Measurements from ENCODE around the gene CENPVL3. TPM values are rescaled to one million over a fixed set of nuclear protein-coding genes. Genes with fewer than 3 reads are reported as not detected.

Gene CENPVL3
- total RNA-seq, 2 experiments from 2014 or later: not detected

DNA sequence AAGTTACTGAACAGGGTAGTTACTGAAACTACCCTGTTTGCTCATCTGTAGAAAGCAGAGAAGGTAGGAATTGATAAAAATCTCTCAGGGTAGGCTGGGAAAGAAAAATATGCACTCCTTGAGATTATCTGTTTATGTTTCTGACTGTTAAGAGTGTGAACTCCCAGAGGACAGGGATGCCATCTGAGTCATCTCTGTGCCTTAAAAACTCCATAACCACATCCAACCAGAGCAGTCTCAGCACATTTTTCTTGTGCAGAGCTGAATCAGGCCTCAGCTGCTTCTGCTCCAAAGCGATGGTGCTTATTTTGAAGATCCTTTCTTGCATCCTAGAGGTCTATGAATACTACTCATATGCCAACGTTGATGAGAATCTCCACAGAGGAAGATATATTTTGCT is 9.9 kb downstream of the CENPVL3 start:
- H3K27me3 Mint-ChIP-seq: peaks cover 10% of the 10 kb centered on the region
- Histone ChIP-seq H3K4me1 (ENCODE audit: insufficient read depth, low read length) (no peaks in the 10 kb centered on the region), H3K9me3 (ENCODE audit: control insufficient read depth in 1 of 2, insufficient read depth in 1 of 2, low read length in 2 of 2) (no peaks in the 10 kb centered on the region), H3K27ac (ENCODE audit: low read depth in 1 of 2, low read length in 2 of 2) (no peak overlapping the region), H3K27me3 (ENCODE audit: control insufficient read depth in 1 of 2, insufficient read depth in 2 of 2, low read length in 2 of 2) (no peaks in the 10 kb centered on the region), H3K36me3 (ENCODE audit: insufficient read depth, low read length) (no peaks in the 10 kb centered on the region), H3K4me3 (ENCODE audit: low read length) (no peak overlapping the region)
- POLR2A ChIA-PET: no interaction called here
- no peaks in the 10 kb centered on the region for H3K9me3 Mint-ChIP-seq
- intact Hi-C loops (cut with DNase I, micrococcal nuclease): no loop called here
- ATAC-seq (ENCODE audit: poor library complexity) (no peak), DNase-seq (no peak)
- no peak overlapping the region for H3K27ac Mint-ChIP-seq
- H3K36me3 Mint-ChIP-seq (ENCODE audit: low read depth): no peaks in the 10 kb centered on the region
- CTCF ChIA-PET: no interaction called here
- H3K4me3 Mint-ChIP-seq: no peak overlapping the region
- TF ChIP-seq CTCF (IDR thresholded peaks at IDR 0.05): no peak
- H3K4me1 Mint-ChIP-seq (ENCODE audit: low read depth): no peaks in the 10 kb centered on the region

GRCh38 chrX:51608126-51608525 is 10.6 kb downstream of the CENPVL3 start:
- Histone ChIP-seq H3K9me3 (ENCODE audit: control insufficient read depth in 1 of 2, insufficient read depth in 1 of 2, low read length in 2 of 2) (no peaks in the 10 kb centered on the region), H3K27me3 (ENCODE audit: control insufficient read depth in 1 of 2, insufficient read depth in 2 of 2, low read length in 2 of 2) (no peaks in the 10 kb centered on the region), H3K4me1 (ENCODE audit: insufficient read depth, low read length) (no peaks in the 10 kb centered on the region), H3K27ac (ENCODE audit: low read depth in 1 of 2, low read length in 2 of 2) (no peak overlapping the region), H3K36me3 (ENCODE audit: insufficient read depth, low read length) (no peaks in the 10 kb centered on the region), H3K4me3 (ENCODE audit: low read length) (no peak overlapping the region)
- Mint-ChIP-seq H3K27ac (no peak overlapping the region), H3K36me3 (ENCODE audit: low read depth) (no peaks in the 10 kb centered on the region), H3K4me1 (ENCODE audit: low read depth) (no peaks in the 10 kb centered on the region), H3K27me3 (peaks cover 7% of the 10 kb centered on the region), H3K9me3 (no peaks in the 10 kb centered on the region), H3K4me3 (no peak overlapping the region)
- no peak for ATAC-seq (ENCODE audit: poor library complexity)
- intact Hi-C loops (cut with DNase I, micrococcal nuclease): no loop called here
- no peak for TF ChIP-seq CTCF (IDR thresholded peaks at IDR 0.05)
- ChIA-PET CTCF (no interaction called here), POLR2A (no interaction called here)
- DNase-seq: peak in 1 of 14 experiments; percentile 2

GRCh38 chrX:51606446-51606845 is 12.3 kb downstream of the CENPVL3 start:
- no peak overlapping the region for H3K4me3 ChIP-seq (ENCODE audit: low read length)
- no peaks in the 10 kb centered on the region for H3K9me3 ChIP-seq (ENCODE audit: control insufficient read depth in 1 of 2, insufficient read depth in 1 of 2, low read length in 2 of 2)
- H3K27me3 ChIP-seq (ENCODE audit: control insufficient read depth in 1 of 2, insufficient read depth in 2 of 2, low read length in 2 of 2): no peaks in the 10 kb centered on the region
- Mint-ChIP-seq H3K27me3 (no peaks in the 10 kb centered on the region), H3K9me3 (no peaks in the 10 kb centered on the region), H3K27ac (no peak overlapping the region), H3K36me3 (ENCODE audit: low read depth) (no peaks in the 10 kb centered on the region), H3K4me1 (ENCODE audit: low read depth) (no peaks in the 10 kb centered on the region), H3K4me3 (no peak overlapping the region)
- CTCF ChIA-PET: no interaction called here
- DNase-seq (no peak), ATAC-seq (ENCODE audit: poor library complexity) (no peak)
- no peak for TF ChIP-seq CTCF (IDR thresholded peaks at IDR 0.05)
- intact Hi-C loops (cut with DNase I, micrococcal nuclease): no loop called here
- no peaks in the 10 kb centered on the region for H3K36me3 ChIP-seq (ENCODE audit: insufficient read depth, low read length)
- no peak overlapping the region for H3K27ac ChIP-seq (ENCODE audit: low read depth in 1 of 2, low read length in 2 of 2)
- H3K4me1 ChIP-seq (ENCODE audit: insufficient read depth, low read length): no peaks in the 10 kb centered on the region
- POLR2A ChIA-PET: no interaction called here

All from CD4-positive, alpha-beta T cell (primary cell).